WTC11 (cell line): ENCODE results near the gene ACO1. TPM values are rescaled to one million over a fixed set of nuclear protein-coding genes. Genes with fewer than 3 reads are reported as not detected.

Source experiments
- ATAC-seq: fragments of 200-7000 bp; cut with Tn5 transposase; 2 replicates; pipeline ENCODE4 v1.10.0; 2021; ENCODE audit warnings: mild to moderate bottlenecking, moderate library complexity
- Bru-seq: library from RNA; stranded (reverse); fragments of 400-500 nt; gene quantifications from one replicate; lab custom pipeline; 2021; lab: Mats Ljungman, UMichigan
- CTCF ChIA-PET: fragments of 300-600 bp; sonication (Branson Sonifier 250); formaldehyde crosslinking; loops from one replicate; lab custom pipeline; 2021; ENCODE audit warnings: antibody characterized with exemption; lab: Charles Lee
- POLR2A ChIA-PET: fragments of 350-600 bp; sonication (Branson Sonifier 250); formaldehyde crosslinking; loops from one replicate; lab custom pipeline; 2021; ENCODE audit warnings: antibody characterized with exemption; lab: Charles Lee
- DNase-seq: peaks from one replicate; pipeline ENCODE4 v3.0.0; 2021; ENCODE audit warnings: low spot score
- H3K27ac Mint-ChIP-seq: 2 replicates; pipeline ENCODE4 v1.8.0; 2021; ENCODE audit warnings: mixed read lengths
- H3K27me3 Mint-ChIP-seq: 2 replicates; pipeline ENCODE4 v1.8.0; 2021; ENCODE audit warnings: low read depth, mild to moderate bottlenecking, moderate library complexity, mixed read lengths
- H3K36me3 Mint-ChIP-seq: 2 replicates; pipeline ENCODE4 v1.8.0; 2021; ENCODE audit warnings: mixed read lengths
- H3K4me1 Mint-ChIP-seq: 2 replicates; pipeline ENCODE4 v1.8.0; 2022; ENCODE audit warnings: mixed read lengths
- H3K4me3 Mint-ChIP-seq: 2 replicates; pipeline ENCODE4 v1.8.0; 2021; ENCODE audit warnings: mild to moderate bottlenecking, moderate library complexity, mixed read lengths
- H3K9me3 Mint-ChIP-seq: 2 replicates; pipeline ENCODE4 v1.8.0; 2021; ENCODE audit warnings: mixed read lengths
- CREM ChIP-seq: sonication (generic); formaldehyde crosslinking; IDR thresholded peaks from 2 replicates; pipeline ENCODE4 v1.8.1; 2022; ENCODE audit warnings: mild to moderate bottlenecking, missing genetic modification reagents, moderate library complexity
- ETV6 ChIP-seq: sonication (generic); formaldehyde crosslinking; IDR thresholded peaks from 2 replicates; pipeline ENCODE4 v1.8.1; 2022; ENCODE audit warnings: mild to moderate bottlenecking, missing genetic modification reagents
- FOXK1 ChIP-seq: sonication (generic); formaldehyde crosslinking; IDR thresholded peaks from 2 replicates; pipeline ENCODE4 v1.8.0; 2022; ENCODE audit warnings: mild to moderate bottlenecking, moderate library complexity, missing genetic modification reagents
- FOXP1 ChIP-seq: sonication (generic); formaldehyde crosslinking; IDR thresholded peaks from 2 replicates; pipeline ENCODE4 v1.8.0; 2022; ENCODE audit warnings: missing genetic modification reagents, mild to moderate bottlenecking, moderate library complexity, borderline replicate concordance
- JUN ChIP-seq: sonication (generic); formaldehyde crosslinking; IDR thresholded peaks from 2 replicates; pipeline ENCODE4 v1.8.0; 2023; ENCODE audit warnings: mild to moderate bottlenecking, missing genetic modification reagents
- MYBL2 ChIP-seq: sonication (generic); formaldehyde crosslinking; IDR thresholded peaks from 2 replicates; pipeline ENCODE4 v1.8.1; 2023; ENCODE audit warnings: mild to moderate bottlenecking, moderate library complexity, missing genetic modification reagents
- SP1 ChIP-seq: sonication (generic); formaldehyde crosslinking; conservative IDR thresholded peaks from 2 replicates; pipeline ENCODE4 v1.8.1; 2022; ENCODE audit warnings: missing genetic modification reagents
- TEAD1 ChIP-seq: sonication (generic); formaldehyde crosslinking; IDR thresholded peaks from 2 replicates; pipeline ENCODE4 v1.8.0; 2022; ENCODE audit warnings: mild to moderate bottlenecking, missing genetic modification reagents
- ZNF138 ChIP-seq: sonication (generic); formaldehyde crosslinking; conservative IDR thresholded peaks from 2 replicates; pipeline ENCODE4 v1.8.1; 2022; ENCODE audit warnings: mild to moderate bottlenecking, moderate library complexity, missing genetic modification reagents
- ZNF671 ChIP-seq: fragments of 250-450 bp; sonication (Bioruptor Pico); IDR thresholded peaks from 2 replicates; pipeline ENCODE4 v1.8.0; 2021; ENCODE audit warnings: mild to moderate bottlenecking
- long read RNA-seq, 3 experiments: library from RNA in 1 of 3; library from capped mRNA in 1 of 3; library from polyadenylated mRNA in 1 of 3; unstranded in 2 of 3; stranded (forward) in 1 of 3; transcript quantifications; one replicate each; pipeline ENCODE4 v2.0.0, GENCODE V29; 2021
- total RNA-seq: library from RNA; stranded (reverse); gene quantifications from 3 replicates; pipeline ENCODE4 v1.2.3, GENCODE V29; 2021
- TF ChIP-seq, protein P1 (sequence below): sonication (generic); formaldehyde crosslinking; IDR thresholded peaks from 2 replicates; pipeline ENCODE4 v1.8.0; 2022; ENCODE audit warnings: mild to moderate bottlenecking, missing genetic modification reagents
- TF ChIP-seq, protein P2 (sequence below): sonication (generic); formaldehyde crosslinking; IDR thresholded peaks from 2 replicates; pipeline ENCODE4 v1.8.1; 2023; ENCODE audit warnings: mild to moderate bottlenecking, missing genetic modification reagents, borderline replicate concordance
- TF ChIP-seq, protein P3 (sequence below): sonication (generic); formaldehyde crosslinking; IDR thresholded peaks from 2 replicates; pipeline ENCODE4 v1.8.0; 2023; ENCODE audit warnings: missing genetic modification reagents, mild to moderate bottlenecking, borderline replicate concordance
- TF ChIP-seq, protein P4 (sequence below): sonication (generic); formaldehyde crosslinking; IDR thresholded peaks from 2 replicates; pipeline ENCODE4 v1.8.0; 2022; ENCODE audit warnings: mild to moderate bottlenecking, missing genetic modification reagents
- TF ChIP-seq, protein P5 (sequence below): fragments of 200-600 bp; IDR thresholded peaks from 2 replicates; pipeline ENCODE4 v1.8.0; 2022; ENCODE audit warnings: antibody characterized with exemption
- TF ChIP-seq, protein P6 (sequence below): sonication (generic); formaldehyde crosslinking; IDR thresholded peaks from 2 replicates; pipeline ENCODE4 v1.8.1; 2023; ENCODE audit warnings: mild to moderate bottlenecking, moderate library complexity, missing genetic modification reagents
- TF ChIP-seq, protein P7 (sequence below): sonication (generic); formaldehyde crosslinking; IDR thresholded peaks from 2 replicates; pipeline ENCODE4 v1.8.0; 2022; ENCODE audit warnings: mild to moderate bottlenecking, missing genetic modification reagents
- TF ChIP-seq, protein P8 (sequence below): fragments of 250-450 bp; sonication (Bioruptor Pico); IDR thresholded peaks from 2 replicates; pipeline ENCODE4 v1.9.0; 2021; ENCODE audit warnings: mild to moderate bottlenecking

ACO1 gene
- 40.2 to 44.8 TPM (median 44.5 TPM) in 3 replicates for total RNA-seq
- Bru-seq, nascent RNA = percentile 69 among the genes with signal in this experiment
- long read RNA-seq, experiment 1, full-length matches to known transcripts = 443 of 498 reads
- long read RNA-seq, experiment 1, partial matches to known transcripts = 38 of 498 reads
- long read RNA-seq, experiment 1, other reads (novel, unspliced or antisense) = 17 of 498 reads
- long read RNA-seq, experiment 2, full-length matches to known transcripts = 29 of 94 reads
- long read RNA-seq, experiment 2, partial matches to known transcripts = 55 of 94 reads
- long read RNA-seq, experiment 2, other reads (novel, unspliced or antisense) = 10 of 94 reads
- long read RNA-seq, experiment 3, full-length matches to known transcripts = 3 of 17 reads
- long read RNA-seq, experiment 3, partial matches to known transcripts = 13 of 17 reads
- long read RNA-seq, experiment 3, other reads (novel, unspliced or antisense) = 1 of 17 reads

DNA sequence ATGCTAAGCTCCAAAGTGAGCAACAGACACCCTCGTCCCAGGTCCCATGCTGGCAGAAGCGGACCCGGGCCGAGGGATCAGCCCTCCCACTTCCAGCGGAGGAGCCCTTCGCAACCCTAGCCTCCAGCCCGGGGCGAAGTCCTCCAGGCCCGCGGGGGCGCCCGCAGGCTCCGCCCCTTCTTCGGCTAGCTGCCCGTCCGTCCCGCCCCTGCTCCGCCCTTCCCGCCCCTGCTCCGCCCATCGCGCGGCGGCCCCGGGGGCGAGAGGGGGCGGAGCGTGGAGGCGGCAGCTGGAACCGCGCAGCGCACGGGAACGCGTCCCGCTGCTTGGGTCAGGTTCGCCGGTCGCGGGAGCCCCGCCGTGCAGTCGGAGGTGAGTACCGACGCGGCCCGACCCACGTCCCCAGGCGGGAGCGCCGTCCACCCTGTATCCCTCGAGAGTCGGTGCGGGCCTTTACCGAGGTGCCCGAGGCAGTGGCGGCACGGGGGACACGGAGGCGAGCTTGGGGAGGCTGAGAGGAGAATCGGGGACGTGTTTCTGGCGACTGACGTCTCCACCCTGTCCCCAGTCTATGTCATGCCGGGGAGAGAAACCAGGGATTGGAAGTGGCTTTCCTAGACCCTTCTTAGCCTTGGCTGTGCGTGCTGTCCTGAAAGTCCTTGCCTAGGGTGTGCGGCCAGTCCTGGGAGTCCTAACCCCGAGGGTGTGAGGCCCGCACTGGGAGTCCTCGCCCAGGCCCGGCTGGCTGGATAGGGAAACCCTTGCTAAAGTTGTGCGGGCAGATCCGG is at the start of gene ACO1:
TSS of gene ACO1 (plus strand) at position 280 of the 788 bp plus-strand sequence. CDS start 20,864 bp downstream, outside the sequence.
- Mint-ChIP-seq H3K27ac (no peak within 1 kb of the TSS), H3K4me1 (peaks cover 18% of the 10 kb centered on the region), H3K9me3 (no peaks in the 10 kb centered on the region), H3K27me3 (peaks cover 31% of the 10 kb centered on the region), H3K36me3 (no peaks in the 10 kb centered on the region), H3K4me3 (peak within 1 kb of the TSS; percentile 86)
- POLR2A ChIA-PET = interaction anchor here (0.6 to 1.7 kb wide), 4 partner anchors 10 to 188 kb away, joined by 3 to 7 read pairs (median 5); partner anchors contain the start of genes NDUFB6 and RIGI
- ATAC-seq = peak; percentile 94
- peak; percentile 92 for DNase-seq
- CTCF ChIA-PET = interaction anchor here (0.7 to 3.7 kb wide), 11 partner anchors 11 to 584 kb away, joined by 3 to 21 read pairs (median 6); partner anchors contain the start of gene RIGI
- TF ChIP-seq, protein P1, sequence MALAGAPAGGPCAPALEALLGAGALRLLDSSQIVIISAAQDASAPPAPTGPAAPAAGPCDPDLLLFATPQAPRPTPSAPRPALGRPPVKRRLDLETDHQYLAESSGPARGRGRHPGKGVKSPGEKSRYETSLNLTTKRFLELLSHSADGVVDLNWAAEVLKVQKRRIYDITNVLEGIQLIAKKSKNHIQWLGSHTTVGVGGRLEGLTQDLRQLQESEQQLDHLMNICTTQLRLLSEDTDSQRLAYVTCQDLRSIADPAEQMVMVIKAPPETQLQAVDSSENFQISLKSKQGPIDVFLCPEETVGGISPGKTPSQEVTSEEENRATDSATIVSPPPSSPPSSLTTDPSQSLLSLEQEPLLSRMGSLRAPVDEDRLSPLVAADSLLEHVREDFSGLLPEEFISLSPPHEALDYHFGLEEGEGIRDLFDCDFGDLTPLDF (CRISPR knock-in tag) = 0 out of 2 replicates have a peak, but pooled peaks have one; percentile 51
- TF ChIP-seq ZNF138 (CRISPR knock-in tag) (no peak), ZNF671 (CRISPR knock-in tag) (no peak), FOXP1 (CRISPR knock-in tag) (peak; percentile 81; the same call in 1 of the 2 replicates), CREM (peak; percentile 33; the same call in 1 of the 2 replicates), SP1 (peak; percentile 98), TEAD1 (CRISPR knock-in tag) (peak; percentile 50), MYBL2 (CRISPR knock-in tag) (peak; percentile 67; the same call in 1 of the 2 replicates), JUN (CRISPR knock-in tag) (no peak), ETV6 (CRISPR knock-in tag) (peak; percentile 59; the same call in 1 of the 2 replicates), FOXK1 (CRISPR knock-in tag) (0 out of 2 replicates have a peak, but pooled peaks have one; percentile 60)
- TF ChIP-seq, protein P2, sequence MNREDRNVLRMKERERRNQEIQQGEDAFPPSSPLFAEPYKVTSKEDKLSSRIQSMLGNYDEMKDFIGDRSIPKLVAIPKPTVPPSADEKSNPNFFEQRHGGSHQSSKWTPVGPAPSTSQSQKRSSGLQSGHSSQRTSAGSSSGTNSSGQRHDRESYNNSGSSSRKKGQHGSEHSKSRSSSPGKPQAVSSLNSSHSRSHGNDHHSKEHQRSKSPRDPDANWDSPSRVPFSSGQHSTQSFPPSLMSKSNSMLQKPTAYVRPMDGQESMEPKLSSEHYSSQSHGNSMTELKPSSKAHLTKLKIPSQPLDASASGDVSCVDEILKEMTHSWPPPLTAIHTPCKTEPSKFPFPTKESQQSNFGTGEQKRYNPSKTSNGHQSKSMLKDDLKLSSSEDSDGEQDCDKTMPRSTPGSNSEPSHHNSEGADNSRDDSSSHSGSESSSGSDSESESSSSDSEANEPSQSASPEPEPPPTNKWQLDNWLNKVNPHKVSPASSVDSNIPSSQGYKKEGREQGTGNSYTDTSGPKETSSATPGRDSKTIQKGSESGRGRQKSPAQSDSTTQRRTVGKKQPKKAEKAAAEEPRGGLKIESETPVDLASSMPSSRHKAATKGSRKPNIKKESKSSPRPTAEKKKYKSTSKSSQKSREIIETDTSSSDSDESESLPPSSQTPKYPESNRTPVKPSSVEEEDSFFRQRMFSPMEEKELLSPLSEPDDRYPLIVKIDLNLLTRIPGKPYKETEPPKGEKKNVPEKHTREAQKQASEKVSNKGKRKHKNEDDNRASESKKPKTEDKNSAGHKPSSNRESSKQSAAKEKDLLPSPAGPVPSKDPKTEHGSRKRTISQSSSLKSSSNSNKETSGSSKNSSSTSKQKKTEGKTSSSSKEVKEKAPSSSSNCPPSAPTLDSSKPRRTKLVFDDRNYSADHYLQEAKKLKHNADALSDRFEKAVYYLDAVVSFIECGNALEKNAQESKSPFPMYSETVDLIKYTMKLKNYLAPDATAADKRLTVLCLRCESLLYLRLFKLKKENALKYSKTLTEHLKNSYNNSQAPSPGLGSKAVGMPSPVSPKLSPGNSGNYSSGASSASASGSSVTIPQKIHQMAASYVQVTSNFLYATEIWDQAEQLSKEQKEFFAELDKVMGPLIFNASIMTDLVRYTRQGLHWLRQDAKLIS (CRISPR knock-in tag) = no peak
- TF ChIP-seq, protein P3, sequence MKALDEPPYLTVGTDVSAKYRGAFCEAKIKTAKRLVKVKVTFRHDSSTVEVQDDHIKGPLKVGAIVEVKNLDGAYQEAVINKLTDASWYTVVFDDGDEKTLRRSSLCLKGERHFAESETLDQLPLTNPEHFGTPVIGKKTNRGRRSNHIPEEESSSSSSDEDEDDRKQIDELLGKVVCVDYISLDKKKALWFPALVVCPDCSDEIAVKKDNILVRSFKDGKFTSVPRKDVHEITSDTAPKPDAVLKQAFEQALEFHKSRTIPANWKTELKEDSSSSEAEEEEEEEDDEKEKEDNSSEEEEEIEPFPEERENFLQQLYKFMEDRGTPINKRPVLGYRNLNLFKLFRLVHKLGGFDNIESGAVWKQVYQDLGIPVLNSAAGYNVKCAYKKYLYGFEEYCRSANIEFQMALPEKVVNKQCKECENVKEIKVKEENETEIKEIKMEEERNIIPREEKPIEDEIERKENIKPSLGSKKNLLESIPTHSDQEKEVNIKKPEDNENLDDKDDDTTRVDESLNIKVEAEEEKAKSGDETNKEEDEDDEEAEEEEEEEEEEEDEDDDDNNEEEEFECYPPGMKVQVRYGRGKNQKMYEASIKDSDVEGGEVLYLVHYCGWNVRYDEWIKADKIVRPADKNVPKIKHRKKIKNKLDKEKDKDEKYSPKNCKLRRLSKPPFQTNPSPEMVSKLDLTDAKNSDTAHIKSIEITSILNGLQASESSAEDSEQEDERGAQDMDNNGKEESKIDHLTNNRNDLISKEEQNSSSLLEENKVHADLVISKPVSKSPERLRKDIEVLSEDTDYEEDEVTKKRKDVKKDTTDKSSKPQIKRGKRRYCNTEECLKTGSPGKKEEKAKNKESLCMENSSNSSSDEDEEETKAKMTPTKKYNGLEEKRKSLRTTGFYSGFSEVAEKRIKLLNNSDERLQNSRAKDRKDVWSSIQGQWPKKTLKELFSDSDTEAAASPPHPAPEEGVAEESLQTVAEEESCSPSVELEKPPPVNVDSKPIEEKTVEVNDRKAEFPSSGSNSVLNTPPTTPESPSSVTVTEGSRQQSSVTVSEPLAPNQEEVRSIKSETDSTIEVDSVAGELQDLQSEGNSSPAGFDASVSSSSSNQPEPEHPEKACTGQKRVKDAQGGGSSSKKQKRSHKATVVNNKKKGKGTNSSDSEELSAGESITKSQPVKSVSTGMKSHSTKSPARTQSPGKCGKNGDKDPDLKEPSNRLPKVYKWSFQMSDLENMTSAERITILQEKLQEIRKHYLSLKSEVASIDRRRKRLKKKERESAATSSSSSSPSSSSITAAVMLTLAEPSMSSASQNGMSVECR (CRISPR knock-in tag) = peak; percentile 85
- TF ChIP-seq, protein P4, sequence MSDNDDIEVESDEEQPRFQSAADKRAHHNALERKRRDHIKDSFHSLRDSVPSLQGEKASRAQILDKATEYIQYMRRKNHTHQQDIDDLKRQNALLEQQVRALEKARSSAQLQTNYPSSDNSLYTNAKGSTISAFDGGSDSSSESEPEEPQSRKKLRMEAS = peak; percentile 49
- TF ChIP-seq, protein P5, sequence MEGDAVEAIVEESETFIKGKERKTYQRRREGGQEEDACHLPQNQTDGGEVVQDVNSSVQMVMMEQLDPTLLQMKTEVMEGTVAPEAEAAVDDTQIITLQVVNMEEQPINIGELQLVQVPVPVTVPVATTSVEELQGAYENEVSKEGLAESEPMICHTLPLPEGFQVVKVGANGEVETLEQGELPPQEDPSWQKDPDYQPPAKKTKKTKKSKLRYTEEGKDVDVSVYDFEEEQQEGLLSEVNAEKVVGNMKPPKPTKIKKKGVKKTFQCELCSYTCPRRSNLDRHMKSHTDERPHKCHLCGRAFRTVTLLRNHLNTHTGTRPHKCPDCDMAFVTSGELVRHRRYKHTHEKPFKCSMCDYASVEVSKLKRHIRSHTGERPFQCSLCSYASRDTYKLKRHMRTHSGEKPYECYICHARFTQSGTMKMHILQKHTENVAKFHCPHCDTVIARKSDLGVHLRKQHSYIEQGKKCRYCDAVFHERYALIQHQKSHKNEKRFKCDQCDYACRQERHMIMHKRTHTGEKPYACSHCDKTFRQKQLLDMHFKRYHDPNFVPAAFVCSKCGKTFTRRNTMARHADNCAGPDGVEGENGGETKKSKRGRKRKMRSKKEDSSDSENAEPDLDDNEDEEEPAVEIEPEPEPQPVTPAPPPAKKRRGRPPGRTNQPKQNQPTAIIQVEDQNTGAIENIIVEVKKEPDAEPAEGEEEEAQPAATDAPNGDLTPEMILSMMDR = no peak
- TF ChIP-seq, protein P6, sequence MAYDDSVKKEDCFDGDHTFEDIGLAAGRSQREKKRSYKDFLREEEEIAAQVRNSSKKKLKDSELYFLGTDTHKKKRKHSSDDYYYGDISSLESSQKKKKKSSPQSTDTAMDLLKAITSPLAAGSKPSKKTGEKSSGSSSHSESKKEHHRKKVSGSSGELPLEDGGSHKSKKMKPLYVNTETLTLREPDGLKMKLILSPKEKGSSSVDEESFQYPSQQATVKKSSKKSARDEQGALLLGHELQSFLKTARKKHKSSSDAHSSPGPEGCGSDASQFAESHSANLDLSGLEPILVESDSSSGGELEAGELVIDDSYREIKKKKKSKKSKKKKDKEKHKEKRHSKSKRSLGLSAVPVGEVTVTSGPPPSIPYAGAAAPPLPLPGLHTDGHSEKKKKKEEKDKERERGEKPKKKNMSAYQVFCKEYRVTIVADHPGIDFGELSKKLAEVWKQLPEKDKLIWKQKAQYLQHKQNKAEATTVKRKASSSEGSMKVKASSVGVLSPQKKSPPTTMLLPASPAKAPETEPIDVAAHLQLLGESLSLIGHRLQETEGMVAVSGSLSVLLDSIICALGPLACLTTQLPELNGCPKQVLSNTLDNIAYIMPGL (CRISPR knock-in tag) = peak; percentile 97
- TF ChIP-seq, protein P7, sequence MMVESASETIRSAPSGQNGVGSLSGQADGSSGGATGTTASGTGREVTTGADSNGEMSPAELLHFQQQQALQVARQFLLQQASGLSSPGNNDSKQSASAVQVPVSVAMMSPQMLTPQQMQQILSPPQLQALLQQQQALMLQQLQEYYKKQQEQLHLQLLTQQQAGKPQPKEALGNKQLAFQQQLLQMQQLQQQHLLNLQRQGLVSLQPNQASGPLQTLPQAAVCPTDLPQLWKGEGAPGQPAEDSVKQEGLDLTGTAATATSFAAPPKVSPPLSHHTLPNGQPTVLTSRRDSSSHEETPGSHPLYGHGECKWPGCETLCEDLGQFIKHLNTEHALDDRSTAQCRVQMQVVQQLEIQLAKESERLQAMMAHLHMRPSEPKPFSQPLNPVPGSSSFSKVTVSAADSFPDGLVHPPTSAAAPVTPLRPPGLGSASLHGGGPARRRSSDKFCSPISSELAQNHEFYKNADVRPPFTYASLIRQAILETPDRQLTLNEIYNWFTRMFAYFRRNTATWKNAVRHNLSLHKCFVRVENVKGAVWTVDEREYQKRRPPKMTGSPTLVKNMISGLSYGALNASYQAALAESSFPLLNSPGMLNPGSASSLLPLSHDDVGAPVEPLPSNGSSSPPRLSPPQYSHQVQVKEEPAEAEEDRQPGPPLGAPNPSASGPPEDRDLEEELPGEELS (CRISPR knock-in tag) = peak; percentile 88
- TF ChIP-seq, protein P8, sequence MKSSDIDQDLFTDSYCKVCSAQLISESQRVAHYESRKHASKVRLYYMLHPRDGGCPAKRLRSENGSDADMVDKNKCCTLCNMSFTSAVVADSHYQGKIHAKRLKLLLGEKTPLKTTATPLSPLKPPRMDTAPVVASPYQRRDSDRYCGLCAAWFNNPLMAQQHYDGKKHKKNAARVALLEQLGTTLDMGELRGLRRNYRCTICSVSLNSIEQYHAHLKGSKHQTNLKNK = no peak
